ENCODE measurements around the gene CST1. TPM values are rescaled to one million over a fixed set of nuclear protein-coding genes. Genes with fewer than 3 reads are reported as not detected.

CST1 gene
- total RNA-seq, 1 experiment from 2014 or later: 1.7 TPM

DNA sequence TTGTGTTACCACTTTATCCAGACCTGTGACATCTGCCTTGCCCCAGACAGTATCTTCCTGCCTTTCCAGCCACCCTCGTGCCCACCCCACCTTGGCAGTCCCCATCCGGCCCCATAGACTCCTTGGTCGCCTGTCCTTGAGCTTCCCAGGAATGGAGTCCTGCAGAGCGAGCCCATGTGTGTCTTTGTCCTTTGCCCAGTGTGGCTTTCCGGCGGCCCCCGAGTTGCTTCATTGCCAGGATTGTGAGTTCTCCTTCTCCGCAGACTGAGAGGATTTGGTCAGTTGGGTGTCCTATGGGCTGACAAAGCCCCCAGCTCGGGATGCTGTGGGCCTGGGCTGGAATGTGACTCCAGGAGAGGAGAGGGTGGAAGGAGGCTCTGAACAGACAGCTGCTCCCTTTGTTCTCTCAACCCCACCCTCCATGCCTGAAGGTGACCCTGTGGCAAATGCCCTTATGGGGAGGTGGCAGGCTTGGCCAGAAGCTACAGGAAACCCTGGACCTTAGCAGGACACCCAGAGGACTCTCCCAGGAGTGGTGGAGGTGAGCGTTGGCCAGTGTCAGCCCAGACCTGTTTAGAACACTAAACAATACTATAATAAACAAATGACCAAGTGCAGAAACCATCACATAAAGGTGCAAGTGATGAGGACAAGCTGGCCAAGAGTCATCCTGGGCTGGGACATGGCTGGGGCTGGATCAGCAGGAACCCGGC is 1.9 kb upstream of the CST1 start:
- Histone ChIP-seq H4K91ac (ENCODE audit: insufficient read length, low read depth, low read length) (no peak overlapping the region), H2BK120ac (ENCODE audit: low read depth, low read length, poor library complexity, severe bottlenecking) (no peak overlapping the region), H3K4ac (ENCODE audit: low read depth, low read length) (no peak overlapping the region), H4K5ac (ENCODE audit: insufficient read length, low read depth, low read length) (no peak overlapping the region), H2BK15ac (ENCODE audit: low read depth, low read length) (no peak overlapping the region), H3K18ac (ENCODE audit: insufficient read length, low read depth, low read length) (no peak overlapping the region), H3K79me2 (ENCODE audit: insufficient read depth, low read length) (no peaks in the 10 kb centered on the region), H3K14ac (ENCODE audit: insufficient read depth, low read length) (no peak overlapping the region), H3K23me2 (ENCODE audit: insufficient read length, low read depth, low read length, poor library complexity, severe bottlenecking) (no peaks in the 10 kb centered on the region), H2BK20ac (ENCODE audit: low read depth, low read length, poor library complexity, severe bottlenecking) (no peak overlapping the region), H3T11ph (ENCODE audit: low read length) (no peak overlapping the region), H4K20me1 (ENCODE audit: control insufficient read depth, insufficient read depth, insufficient read length) (no peaks in the 10 kb centered on the region), H2BK12ac (ENCODE audit: insufficient read length, low read depth, low read length) (no peak overlapping the region), H3K56ac (ENCODE audit: insufficient read length, low read depth, low read length) (no peak overlapping the region), H3K4me2 (ENCODE audit: insufficient read depth, insufficient read length, low read length) (no peak overlapping the region), H2BK5ac (ENCODE audit: insufficient read length, low read length) (no peak overlapping the region), H3K9me3 (ENCODE audit: control insufficient read depth, low read depth, low read length) (no peaks in the 10 kb centered on the region), H2AK5ac (ENCODE audit: insufficient read length, low read length) (no peak overlapping the region), H3K23ac (ENCODE audit: insufficient read length, low read depth, low read length) (no peak overlapping the region), H4K8ac (replicated peaks; ENCODE audit: insufficient read length, low read depth, low read length) (no peak overlapping the region), H3K9ac (ENCODE audit: extremely low read depth, insufficient read length, low read length) (no peak overlapping the region), H3K27me3 (ENCODE audit: insufficient read depth, low read length) (peaks cover 31% of the 10 kb centered on the region), H2AFZ (ENCODE audit: low read length) (no peak overlapping the region), H3K27ac (ENCODE audit: insufficient read length, low read depth, low read length) (no peak overlapping the region), H3K79me1 (ENCODE audit: insufficient read depth, low read depth, low read length, poor library complexity, severe bottlenecking) (no peaks in the 10 kb centered on the region), H3K4me1 (ENCODE audit: insufficient read depth, low read length) (no peaks in the 10 kb centered on the region; the same call in 1 of the 2 replicates)
- peaks cover 38 to 44% of the 10 kb centered on the region in 2 experiments for H3K4me1 Mint-ChIP-seq
- DNase-seq: no peak
- no CpG with 5 or more reads among the region's 11 CpGs for WGBS (ENCODE audit: extremely low coverage, insufficient read length, low lambda C conversion rate)
- no peak overlapping the region for H3K27ac Mint-ChIP-seq
- TF ChIP-seq, protein P1, sequence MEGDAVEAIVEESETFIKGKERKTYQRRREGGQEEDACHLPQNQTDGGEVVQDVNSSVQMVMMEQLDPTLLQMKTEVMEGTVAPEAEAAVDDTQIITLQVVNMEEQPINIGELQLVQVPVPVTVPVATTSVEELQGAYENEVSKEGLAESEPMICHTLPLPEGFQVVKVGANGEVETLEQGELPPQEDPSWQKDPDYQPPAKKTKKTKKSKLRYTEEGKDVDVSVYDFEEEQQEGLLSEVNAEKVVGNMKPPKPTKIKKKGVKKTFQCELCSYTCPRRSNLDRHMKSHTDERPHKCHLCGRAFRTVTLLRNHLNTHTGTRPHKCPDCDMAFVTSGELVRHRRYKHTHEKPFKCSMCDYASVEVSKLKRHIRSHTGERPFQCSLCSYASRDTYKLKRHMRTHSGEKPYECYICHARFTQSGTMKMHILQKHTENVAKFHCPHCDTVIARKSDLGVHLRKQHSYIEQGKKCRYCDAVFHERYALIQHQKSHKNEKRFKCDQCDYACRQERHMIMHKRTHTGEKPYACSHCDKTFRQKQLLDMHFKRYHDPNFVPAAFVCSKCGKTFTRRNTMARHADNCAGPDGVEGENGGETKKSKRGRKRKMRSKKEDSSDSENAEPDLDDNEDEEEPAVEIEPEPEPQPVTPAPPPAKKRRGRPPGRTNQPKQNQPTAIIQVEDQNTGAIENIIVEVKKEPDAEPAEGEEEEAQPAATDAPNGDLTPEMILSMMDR (conservative IDR thresholded peaks at IDR 0.05): no peak
- no peaks in the 10 kb centered on the region; a peak in 1 of 7 replicates for H3K36me3 Mint-ChIP-seq (ENCODE audit: insufficient read depth in 1 of 3, low read depth in 3 of 3)
- no peak overlapping the region for H3K4me3 Mint-ChIP-seq
- peaks cover 0 to 5% of the 10 kb centered on the region in 2 experiments; a peak in 3 of 5 replicates for H3K9me3 Mint-ChIP-seq
- H3K27me3 Mint-ChIP-seq (ENCODE audit: low read depth): peaks cover 95% of the 10 kb centered on the region
